ENCODE data around the gene SFTA2. TPM values are rescaled to one million over a fixed set of nuclear protein-coding genes. Genes with fewer than 3 reads are reported as not detected.
A peak's percentile ranks its signal among the peaks of the same experiment; 100 is the strongest.
"Not testable (repeated sequence)": the region's sequence is repeated elsewhere in the genome, so short reads cannot be mapped to it uniquely, and the experiment has no call there.

SFTA2 gene
- 0.24 TPM in 1 of 2 replicates, not detected in the other for total RNA-seq (2014; rRNA removed; shearing (Covaris generic))

- no peak for DNase-seq (ENCODE audit: low read depth)
Observed at GRCh38 chr6:30931969-30932645, at the start of gene SFTA2. Gene SFTA2, minus strand, starts transcription at chr6:30932170. Its CDS starts 74 bp downstream, at chr6:30932096.

GRCh38 chr6:30979690-30980089 lies 47.7 kb upstream of the SFTA2 start:
- no peak for DNase-seq (ENCODE audit: low read depth)

GRCh38 chr6:30979141-30979540 lies 47.2 kb upstream of the SFTA2 start:
- no peak for DNase-seq (ENCODE audit: low read depth)

GRCh38 chr6:30974490-30975252 lies 42.7 kb upstream of the SFTA2 start:
- DNase-seq (ENCODE audit: low read depth): no peak

GRCh38 chr6:30972816-30973215 lies 40.8 kb upstream of the SFTA2 start:
- DNase-seq (ENCODE audit: low read depth): peak; percentile 52

- no peak for DNase-seq (ENCODE audit: low read depth)
Observed at GRCh38 chr6:30970946-30971345, 39.0 kb upstream of the SFTA2 start.

- DNase-seq (ENCODE audit: low read depth): not testable (repeated sequence)
Observed at GRCh38 chr6:30969171-30969570, 37.2 kb upstream of the SFTA2 start.

- DNase-seq (ENCODE audit: low read depth): no peak
Observed at GRCh38 chr6:30966154-30966553, 34.2 kb upstream of the SFTA2 start.

- no peak for DNase-seq (ENCODE audit: low read depth)
Observed at GRCh38 chr6:30965140-30965601, 33.2 kb upstream of the SFTA2 start.

GRCh38 chr6:30964075-30964474 lies 32.1 kb upstream of the SFTA2 start:
- peak; percentile 44 for DNase-seq (ENCODE audit: low read depth)

GRCh38 chr6:30963641-30964040 lies 31.7 kb upstream of the SFTA2 start:
- DNase-seq (ENCODE audit: low read depth): peak; percentile 43

- no peak for DNase-seq (ENCODE audit: low read depth)
Observed at GRCh38 chr6:30962716-30963115, 30.7 kb upstream of the SFTA2 start.

GRCh38 chr6:30960907-30961673 lies 29.1 kb upstream of the SFTA2 start:
- DNase-seq (ENCODE audit: low read depth): no peak

GRCh38 chr6:30957716-30958115 lies 25.7 kb upstream of the SFTA2 start:
- no peak for DNase-seq (ENCODE audit: low read depth)

- peak; percentile 46 for DNase-seq (ENCODE audit: low read depth)
Observed at GRCh38 chr6:30955367-30956042, 23.5 kb upstream of the SFTA2 start.

- DNase-seq (ENCODE audit: low read depth): no peak
Observed at GRCh38 chr6:30954631-30955366, 22.8 kb upstream of the SFTA2 start.

- no peak for DNase-seq (ENCODE audit: low read depth)
Observed at GRCh38 chr6:30951907-30952469, 20.0 kb upstream of the SFTA2 start.

- no peak for DNase-seq (ENCODE audit: low read depth)
Observed at GRCh38 chr6:30948811-30949210, 16.8 kb upstream of the SFTA2 start.

- DNase-seq (ENCODE audit: low read depth): no peak
Observed at GRCh38 chr6:30947231-30947630, 15.3 kb upstream of the SFTA2 start.

GRCh38 chr6:30945281-30945680 lies 13.3 kb upstream of the SFTA2 start:
- DNase-seq (ENCODE audit: low read depth): no peak

GRCh38 chr6:30944051-30944450 lies 12.1 kb upstream of the SFTA2 start:
- DNase-seq (ENCODE audit: low read depth): no peak

All from RPMI7951 (cell line).